AG04449 (cell line): ENCODE data around the gene SLC35D2.

Experiments used
- CTCF ChIA-PET: fragments of 350-600 bp; formaldehyde crosslinking; extraction: SDS; loops from one replicate; lab custom pipeline; 2021; ENCODE audit warnings: antibody characterized with exemption; lab: Yijun Ruan, JAX
- POLR2A ChIA-PET: fragments of 400-600, 350-600 bp; formaldehyde crosslinking; extraction: SDS; loops from one replicate; lab custom pipeline; 2020; ENCODE audit warnings: antibody characterized with exemption, inconsistent platforms; lab: Yijun Ruan, JAX
- DNase-seq: peaks from one replicate; pipeline ENCODE4 v3.0.0-alpha.2; 2010; ENCODE audit warnings: low read depth, low spot score
- H3K4me3 ChIP-seq: 2 replicates; pipeline ENCODE4 v1.5.1; 2011; ENCODE audit warnings: low read depth, mild to moderate bottlenecking, control low read depth, low read length
- TF ChIP-seq, protein P1 (sequence below): IDR thresholded peaks from one replicate; pipeline ENCODE4 v1.5.1; 2011; ENCODE audit warnings: mild to moderate bottlenecking, moderate library complexity, low read length, control low read depth, inconsistent platforms; ENCODE audit not compliant: insufficient read depth; ENCODE audit errors: missing control alignments

SLC35D2 gene

DNA sequence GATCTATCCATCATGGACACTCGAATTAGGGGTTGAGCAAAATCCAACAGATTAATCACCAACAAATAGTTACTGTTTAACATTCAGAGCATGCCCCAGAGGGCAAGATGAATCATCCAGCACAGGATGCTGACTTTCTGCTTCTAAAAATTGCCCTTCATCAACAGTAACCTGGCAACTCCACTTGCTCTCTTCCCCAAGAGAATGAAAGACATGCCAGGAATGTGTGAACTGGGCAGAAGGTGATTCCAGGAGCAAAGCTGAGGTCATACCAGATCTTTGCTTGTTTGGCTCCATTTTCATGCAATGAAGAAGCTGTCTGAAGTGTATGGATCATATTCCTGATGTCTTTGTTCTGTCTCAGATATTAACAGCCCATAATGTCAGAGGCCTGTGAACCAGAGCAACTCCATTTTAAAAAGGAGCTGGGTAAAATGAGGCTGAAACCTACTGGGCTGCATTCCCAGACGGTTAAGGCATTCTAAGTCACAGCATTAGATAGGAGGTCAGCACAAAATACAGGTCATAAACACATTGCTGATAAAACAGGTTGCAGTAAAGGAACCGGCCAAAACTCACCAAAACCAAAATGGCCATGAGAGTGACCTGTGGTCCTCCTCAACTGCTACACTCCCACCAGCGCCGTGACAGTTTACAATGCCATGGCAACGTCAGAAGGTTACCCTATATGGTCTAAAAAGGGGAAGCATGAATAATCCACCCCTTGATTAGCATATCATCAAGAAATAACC is 37.1 kb upstream of the SLC35D2 start:
- CTCF ChIA-PET = interaction anchor here (1.2 kb wide), 1 partner anchor 189 kb away, joined by 3 read pairs; no protein-coding TSS in a partner anchor
- peak; percentile 86 for DNase-seq
- POLR2A ChIA-PET = no interaction called here
- TF ChIP-seq, protein P1, sequence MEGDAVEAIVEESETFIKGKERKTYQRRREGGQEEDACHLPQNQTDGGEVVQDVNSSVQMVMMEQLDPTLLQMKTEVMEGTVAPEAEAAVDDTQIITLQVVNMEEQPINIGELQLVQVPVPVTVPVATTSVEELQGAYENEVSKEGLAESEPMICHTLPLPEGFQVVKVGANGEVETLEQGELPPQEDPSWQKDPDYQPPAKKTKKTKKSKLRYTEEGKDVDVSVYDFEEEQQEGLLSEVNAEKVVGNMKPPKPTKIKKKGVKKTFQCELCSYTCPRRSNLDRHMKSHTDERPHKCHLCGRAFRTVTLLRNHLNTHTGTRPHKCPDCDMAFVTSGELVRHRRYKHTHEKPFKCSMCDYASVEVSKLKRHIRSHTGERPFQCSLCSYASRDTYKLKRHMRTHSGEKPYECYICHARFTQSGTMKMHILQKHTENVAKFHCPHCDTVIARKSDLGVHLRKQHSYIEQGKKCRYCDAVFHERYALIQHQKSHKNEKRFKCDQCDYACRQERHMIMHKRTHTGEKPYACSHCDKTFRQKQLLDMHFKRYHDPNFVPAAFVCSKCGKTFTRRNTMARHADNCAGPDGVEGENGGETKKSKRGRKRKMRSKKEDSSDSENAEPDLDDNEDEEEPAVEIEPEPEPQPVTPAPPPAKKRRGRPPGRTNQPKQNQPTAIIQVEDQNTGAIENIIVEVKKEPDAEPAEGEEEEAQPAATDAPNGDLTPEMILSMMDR = no peak
- no peak overlapping the region for H3K4me3 ChIP-seq

DNA sequence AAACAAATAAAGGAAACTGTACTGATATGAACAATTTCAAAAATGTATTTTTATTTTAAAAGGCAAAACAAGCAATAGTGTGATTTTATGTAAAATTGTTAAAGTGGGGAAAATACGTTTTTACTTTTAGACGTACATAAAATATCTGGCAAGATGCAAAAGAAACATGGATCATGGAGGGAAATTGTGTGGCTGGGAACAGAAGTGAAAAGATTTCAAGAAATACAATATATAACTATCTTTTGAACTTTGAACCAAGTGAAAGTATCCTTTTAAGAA is 36.1 kb upstream of the SLC35D2 start:
- no peak for DNase-seq
- peak overlapping the region; percentile 71 for H3K4me3 ChIP-seq
- ChIA-PET CTCF (interaction anchor here (1.1 to 1.5 kb wide), 2 partner anchors 198 to 237 kb away, joined by 3 read pairs; no protein-coding TSS in a partner anchor), POLR2A (interaction anchor here (0.7 kb wide), 1 partner anchor 16 kb away, joined by 3 read pairs; no protein-coding TSS in a partner anchor)
- TF ChIP-seq, protein P1 = no peak

DNA sequence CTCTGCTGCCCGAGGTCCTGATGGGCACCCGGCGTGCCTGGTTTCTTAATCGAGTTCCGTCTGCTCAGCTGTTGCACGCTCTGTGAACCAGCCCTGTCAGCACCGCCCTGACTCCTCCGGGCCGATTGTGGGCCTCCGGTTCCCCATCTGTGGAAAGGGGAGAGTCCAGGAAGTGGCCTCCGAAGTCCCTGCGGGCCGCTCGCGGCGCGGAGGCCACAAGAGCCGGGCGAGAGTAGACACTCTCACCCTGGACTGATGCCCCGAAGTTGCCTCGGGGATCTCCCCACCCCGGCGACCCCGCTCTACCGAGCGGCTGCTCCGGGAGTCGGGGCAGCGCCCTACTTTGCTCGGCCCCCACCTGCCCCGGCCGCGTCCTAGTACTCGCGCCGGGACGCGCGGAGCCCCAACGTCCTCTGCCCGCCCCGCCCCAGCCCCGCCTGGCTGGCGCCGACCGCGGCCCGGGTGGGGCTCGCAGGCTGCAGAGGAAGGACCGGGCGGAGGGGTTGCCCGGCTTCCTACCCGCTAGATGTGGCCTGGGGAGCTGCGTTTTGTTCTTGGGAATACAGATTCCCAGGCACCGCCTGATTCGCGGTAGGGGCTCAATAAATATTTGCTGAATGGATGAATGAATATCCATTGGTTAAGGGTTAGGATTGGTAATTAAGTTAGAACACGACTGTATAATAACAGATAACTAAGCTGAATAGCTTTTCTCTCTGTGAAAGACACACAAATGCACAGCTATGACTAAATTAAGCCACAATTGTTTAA is 35.6 kb upstream of the SLC35D2 start:
- H3K4me3 ChIP-seq = peak overlapping the region; percentile 71
- ChIA-PET CTCF (interaction anchor here (1.1 to 1.5 kb wide), 2 partner anchors 199 to 237 kb away, joined by 3 read pairs; no protein-coding TSS in a partner anchor), POLR2A (interaction anchor here (0.7 kb wide), 1 partner anchor 17 kb away, joined by 3 read pairs; no protein-coding TSS in a partner anchor)
- TF ChIP-seq, protein P1 = no peak
- no peak for DNase-seq

DNA sequence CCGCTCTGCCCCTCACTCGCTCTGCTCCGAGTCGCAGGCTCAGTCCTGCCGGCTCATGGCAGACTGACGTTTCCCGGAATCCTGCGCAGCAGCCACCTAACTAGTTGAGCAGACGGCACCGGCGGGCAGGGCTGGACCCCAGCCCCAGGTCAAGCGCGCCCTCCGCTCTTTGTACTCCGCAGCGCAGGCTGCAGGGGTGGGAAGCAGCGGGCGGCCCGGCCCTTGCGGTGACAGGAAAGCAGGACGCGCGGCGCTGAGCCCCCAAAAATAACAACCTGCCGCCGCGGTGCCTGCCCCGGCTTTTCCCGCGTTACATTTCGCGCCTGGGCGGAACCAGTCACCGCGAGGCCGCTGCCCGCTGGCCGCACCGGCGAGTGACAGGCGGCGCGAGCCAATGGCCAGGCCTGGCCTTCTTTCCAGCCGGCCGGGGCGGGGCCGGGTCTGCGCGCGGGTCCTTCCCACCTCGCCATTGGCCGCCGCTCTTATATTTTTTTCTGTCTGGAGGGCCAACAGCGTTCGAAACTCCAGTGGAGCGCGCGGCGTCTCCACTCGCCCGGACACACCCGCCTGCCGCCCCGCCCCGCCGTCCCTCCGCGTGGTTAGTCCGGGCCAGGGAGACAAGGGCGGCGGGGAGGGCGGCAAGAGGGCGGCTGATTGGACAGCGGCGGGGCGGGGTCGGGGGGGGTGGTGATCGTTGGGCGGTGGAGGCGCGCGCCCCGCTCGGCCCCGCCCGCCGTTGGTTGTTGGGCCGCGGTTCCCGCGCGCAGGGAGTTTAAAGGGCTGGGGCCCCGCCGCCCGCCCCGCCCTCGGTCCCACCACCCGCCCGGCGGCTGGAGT is 34.8 kb upstream of the SLC35D2 start, which contains the start of gene ZNF367:
Gene ZNF367 (minus strand): TSS at position 288 of the 837 bp plus-strand sequence. CDS start 338 bp downstream, outside the sequence.
- CTCF ChIA-PET = interaction anchor here (1.1 to 1.5 kb wide), 2 partner anchors 200 to 238 kb away, joined by 3 read pairs; no protein-coding TSS in a partner anchor
- H3K4me3 ChIP-seq = peak within 1 kb of the TSS; percentile 95
- POLR2A ChIA-PET = no interaction called here
- DNase-seq = peak; percentile 74
- TF ChIP-seq, protein P1 = no peak

DNA sequence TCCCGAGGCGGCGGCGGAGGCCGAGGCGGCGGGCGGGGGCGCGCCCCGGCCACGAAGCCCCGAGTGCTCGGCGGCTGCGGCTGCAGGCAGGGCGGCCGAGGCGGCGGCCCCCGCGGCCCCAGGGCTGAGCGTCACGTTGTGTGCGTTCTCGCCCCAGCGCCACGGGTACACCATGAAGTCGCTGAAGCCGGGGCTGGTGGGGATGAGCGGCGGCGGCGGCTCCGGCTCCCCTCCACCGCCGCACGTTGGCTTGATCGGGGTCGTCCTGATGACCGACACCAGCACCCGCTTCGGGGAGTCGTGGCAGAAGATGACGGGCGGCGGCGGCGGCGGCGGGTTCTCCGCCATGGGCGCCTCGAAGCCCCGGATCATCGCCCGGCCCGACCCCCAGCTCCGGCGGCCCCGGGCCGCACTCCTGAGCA is 34.2 kb upstream of the SLC35D2 start:
- DNase-seq = no peak
- H3K4me3 ChIP-seq = peak overlapping the region; percentile 95
- TF ChIP-seq, protein P1 = no peak
- CTCF ChIA-PET = no interaction called here
- POLR2A ChIA-PET = no interaction called here
